Measurements from ENCODE around the gene GRM5. TPM values are rescaled to one million over a fixed set of nuclear protein-coding genes. Genes with fewer than 3 reads are reported as not detected.
A peak's percentile ranks its signal among the peaks of the same experiment; 100 is the strongest.
"Not testable (repeated sequence)": the region's sequence is repeated elsewhere in the genome, so short reads cannot be mapped to it uniquely, and the experiment has no call there.

Gene GRM5
- total RNA-seq, 1 donor from 2014 or later, result 0.13 TPM

GRCh38 chr11:88535266-88535665 lies 530.5 kb downstream of the GRM5 start:
- DNase-seq (no peak), ATAC-seq (ENCODE audit: poor library complexity) (no peak)
- intact Hi-C loops (cut with DNase I), result no loop called here

GRCh38 chr11:88534706-88535105 lies 531.1 kb downstream of the GRM5 start:
- DNase-seq; intact Hi-C loops (cut with DNase I); ATAC-seq (ENCODE audit: poor library complexity): not testable (repeated sequence)

- DNase-seq, result no peak
- ATAC-seq (ENCODE audit: poor library complexity), result no peak
- intact Hi-C loops (cut with DNase I), result no loop called here
Observed at GRCh38 chr11:88534185-88534584, 531.6 kb downstream of the GRM5 start.

- intact Hi-C loops (cut with DNase I), result no loop called here
- no peak for DNase-seq
- ATAC-seq (ENCODE audit: poor library complexity), result no peak
Observed at GRCh38 chr11:88533001-88533400, 532.8 kb downstream of the GRM5 start.

- ATAC-seq (ENCODE audit: poor library complexity) (no peak), DNase-seq (no peak)
- intact Hi-C loops (cut with DNase I), result no loop called here
Observed at GRCh38 chr11:88531831-88532230, 534.0 kb downstream of the GRM5 start.

- intact Hi-C loops (cut with DNase I), result no loop called here
- DNase-seq (no peak), ATAC-seq (ENCODE audit: poor library complexity) (no peak)
Observed at GRCh38 chr11:88529426-88529825, 536.4 kb downstream of the GRM5 start.

GRCh38 chr11:88523386-88524071 lies 542.3 kb downstream of the GRM5 start:
- ATAC-seq (ENCODE audit: poor library complexity) (no peak), DNase-seq (no peak)
- intact Hi-C loops (cut with DNase I), result no loop called here

- intact Hi-C loops (cut with DNase I), result no loop called here
- ATAC-seq (ENCODE audit: poor library complexity), result no peak
- DNase-seq, result no peak
Observed at GRCh38 chr11:88522624-88523385, 543.0 kb downstream of the GRM5 start.

- ATAC-seq (ENCODE audit: poor library complexity), result no peak
- intact Hi-C loops (cut with DNase I), result no loop called here
- DNase-seq, result no peak
Observed at GRCh38 chr11:88521799-88522201, 544.0 kb downstream of the GRM5 start.

GRCh38 chr11:88521399-88521798 lies 544.4 kb downstream of the GRM5 start:
- ATAC-seq (ENCODE audit: poor library complexity) (no peak), DNase-seq (no peak)
- intact Hi-C loops (cut with DNase I), result no loop called here

GRCh38 chr11:88520391-88520790 lies 545.4 kb downstream of the GRM5 start:
- ATAC-seq (ENCODE audit: poor library complexity) (no peak), DNase-seq (no peak)
- intact Hi-C loops (cut with DNase I), result no loop called here

- DNase-seq, result no peak
- intact Hi-C loops (cut with DNase I), result no loop called here
- no peak for ATAC-seq (ENCODE audit: poor library complexity)
Observed at GRCh38 chr11:88515002-88515401, 550.8 kb downstream of the GRM5 start.

GRCh38 chr11:88511006-88511405 lies 554.8 kb downstream of the GRM5 start:
- DNase-seq, result no peak
- no peak for ATAC-seq (ENCODE audit: poor library complexity)
- intact Hi-C loops (cut with DNase I), result no loop called here

GRCh38 chr11:88508759-88509581 lies 556.8 kb downstream of the GRM5 start:
- DNase-seq (peak; percentile 44), ATAC-seq (ENCODE audit: poor library complexity) (peak; percentile 55)
- intact Hi-C loops (cut with DNase I), result no loop called here

- DNase-seq (no peak), ATAC-seq (ENCODE audit: poor library complexity) (no peak)
- intact Hi-C loops (cut with DNase I), result no loop called here
Observed at GRCh38 chr11:88508418-88508758, 557.4 kb downstream of the GRM5 start.

- DNase-seq (no peak), ATAC-seq (ENCODE audit: poor library complexity) (no peak)
- intact Hi-C loops (cut with DNase I), result no loop called here
Observed at GRCh38 chr11:88507771-88508417, 557.9 kb downstream of the GRM5 start.

GRCh38 chr11:88501541-88501940 lies 564.2 kb downstream of the GRM5 start:
- ATAC-seq (ENCODE audit: poor library complexity) (no peak), DNase-seq (no peak)
- intact Hi-C loops (cut with DNase I), result no loop called here

GRCh38 chr11:88495836-88496235 lies 569.9 kb downstream of the GRM5 start:
- DNase-seq, result no peak
- intact Hi-C loops (cut with DNase I), result no loop called here
- ATAC-seq (ENCODE audit: poor library complexity), result no peak

GRCh38 chr11:88494848-88495247 lies 570.9 kb downstream of the GRM5 start:
- no peak for DNase-seq
- intact Hi-C loops (cut with DNase I), result no loop called here
- ATAC-seq (ENCODE audit: poor library complexity), result no peak

All from Right ventricle myocardium superior (tissue), 1 donor.